Fibroblast of the aortic adventitia (primary cell): ENCODE results near the gene CEP89. TPM values are rescaled to one million over a fixed set of nuclear protein-coding genes. Genes with fewer than 3 reads are reported as not detected.

Experiments used
- DNase-seq: peaks from one replicate; pipeline ENCODE4 v3.0.0-alpha.2; 2010; ENCODE audit warnings: low read depth
- H3K4me3 ChIP-seq: 2 replicates; pipeline ENCODE4 v1.5.1; 2011; ENCODE audit warnings: low read depth, mild to moderate bottlenecking, control low read depth, low read length, moderate library complexity
- total RNA-seq: library from RNA; depleted of rRNA; stranded (reverse); fragments of >200 nt; gene quantifications from 2 replicates; pipeline ENCODE4 v1.2.3, GENCODE V29; 2012; ENCODE audit warnings: low replicate concordance
- TF ChIP-seq, protein P1 (sequence below): IDR thresholded peaks from 2 replicates; pipeline ENCODE4 v1.5.1; 2011; ENCODE audit warnings: mild to moderate bottlenecking, low read length, control low read depth, inconsistent platforms; ENCODE audit not compliant: insufficient read depth

Gene CEP89
- total RNA-seq, 1 donor: 26.3 TPM

DNA sequence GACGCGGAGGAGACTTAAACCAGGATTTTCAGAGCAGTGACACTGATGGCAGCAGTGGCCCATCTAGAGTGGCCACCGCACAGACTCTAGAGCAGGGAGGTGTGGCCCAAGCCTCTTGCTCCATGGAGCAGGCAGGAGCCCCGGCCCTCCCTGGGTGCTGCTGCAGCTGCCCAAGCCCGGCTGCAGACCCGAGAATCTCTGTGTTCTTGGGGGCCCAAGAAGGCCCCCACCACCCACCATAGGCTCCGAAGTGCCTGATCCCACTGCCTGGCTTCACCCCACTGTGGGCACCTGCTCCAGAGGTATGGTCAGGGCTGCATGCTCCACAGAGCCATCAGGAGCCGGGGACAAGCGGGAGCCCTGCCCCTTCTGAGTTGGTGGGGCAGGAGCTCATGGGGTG is 36.1 kb downstream of the CEP89 start:
- no peak overlapping the region for H3K4me3 ChIP-seq
- TF ChIP-seq, protein P1, sequence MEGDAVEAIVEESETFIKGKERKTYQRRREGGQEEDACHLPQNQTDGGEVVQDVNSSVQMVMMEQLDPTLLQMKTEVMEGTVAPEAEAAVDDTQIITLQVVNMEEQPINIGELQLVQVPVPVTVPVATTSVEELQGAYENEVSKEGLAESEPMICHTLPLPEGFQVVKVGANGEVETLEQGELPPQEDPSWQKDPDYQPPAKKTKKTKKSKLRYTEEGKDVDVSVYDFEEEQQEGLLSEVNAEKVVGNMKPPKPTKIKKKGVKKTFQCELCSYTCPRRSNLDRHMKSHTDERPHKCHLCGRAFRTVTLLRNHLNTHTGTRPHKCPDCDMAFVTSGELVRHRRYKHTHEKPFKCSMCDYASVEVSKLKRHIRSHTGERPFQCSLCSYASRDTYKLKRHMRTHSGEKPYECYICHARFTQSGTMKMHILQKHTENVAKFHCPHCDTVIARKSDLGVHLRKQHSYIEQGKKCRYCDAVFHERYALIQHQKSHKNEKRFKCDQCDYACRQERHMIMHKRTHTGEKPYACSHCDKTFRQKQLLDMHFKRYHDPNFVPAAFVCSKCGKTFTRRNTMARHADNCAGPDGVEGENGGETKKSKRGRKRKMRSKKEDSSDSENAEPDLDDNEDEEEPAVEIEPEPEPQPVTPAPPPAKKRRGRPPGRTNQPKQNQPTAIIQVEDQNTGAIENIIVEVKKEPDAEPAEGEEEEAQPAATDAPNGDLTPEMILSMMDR: no peak
- no peak for DNase-seq

DNA sequence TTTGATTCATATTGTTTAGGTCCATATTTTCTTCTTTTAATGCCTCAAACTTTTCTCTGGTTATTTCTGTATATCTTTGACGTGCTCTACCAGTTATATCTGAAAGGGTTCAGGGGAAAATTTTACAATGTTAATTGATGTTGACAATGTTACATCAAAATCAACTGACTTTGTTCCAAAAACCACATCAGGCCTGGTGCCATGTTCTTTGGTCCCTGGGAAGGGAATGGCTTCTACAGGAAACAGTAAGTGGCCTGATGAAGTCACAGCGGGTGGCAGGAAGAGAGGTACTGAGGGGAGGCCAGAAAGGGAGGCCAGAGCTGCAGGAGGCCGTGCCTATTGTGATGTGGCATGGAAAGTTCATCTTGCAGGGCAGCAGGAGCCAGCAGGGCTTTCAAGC is 38.2 kb downstream of the CEP89 start:
- TF ChIP-seq, protein P1: no peak

DNA sequence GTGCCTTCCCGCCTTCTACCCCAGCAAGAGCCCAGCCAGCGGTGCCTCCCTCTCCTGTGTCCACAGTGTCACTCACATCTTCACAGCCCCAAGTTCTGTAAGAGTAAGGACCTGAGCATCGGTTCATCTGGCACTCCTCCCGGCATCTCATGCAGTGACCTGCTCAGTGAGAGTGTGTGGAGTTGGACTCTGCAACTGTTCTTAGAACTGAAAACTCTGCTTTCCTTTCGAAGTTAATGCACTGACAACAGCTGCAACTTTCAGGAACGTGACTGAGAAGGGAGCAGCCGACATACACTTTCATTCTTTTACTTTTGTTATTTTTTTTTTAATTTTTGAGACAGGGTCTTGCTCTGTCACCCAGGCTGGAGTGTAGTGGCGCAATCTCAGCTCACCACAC is 41.2 kb downstream of the CEP89 start:
- DNase-seq: no peak
- TF ChIP-seq, protein P1: no peak
- no peak overlapping the region for H3K4me3 ChIP-seq

More for the DNA sequence above, 38.2 kb downstream of the CEP89 start:
- no peak for DNase-seq
- no peak overlapping the region for H3K4me3 ChIP-seq

DNA sequence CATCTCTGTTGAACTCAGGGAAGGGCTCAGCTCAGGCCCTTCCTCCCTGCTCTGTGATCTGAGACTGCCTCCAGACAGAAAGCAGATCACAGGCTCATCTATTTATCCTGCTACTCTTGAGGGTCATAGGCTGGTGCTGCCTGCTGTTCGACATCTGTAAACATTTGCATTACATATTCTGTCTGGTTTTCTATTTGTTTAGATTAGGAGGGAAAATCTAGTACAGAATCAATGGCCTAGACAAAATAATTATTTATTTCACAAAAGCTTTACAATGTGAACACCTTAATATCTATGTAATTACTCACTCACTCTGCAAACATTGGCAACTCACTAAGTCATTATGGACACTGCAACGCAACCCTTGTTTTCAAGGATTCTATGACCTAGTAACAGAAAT is 43.0 kb downstream of the CEP89 start:
- DNase-seq: no peak
- no peak overlapping the region for H3K4me3 ChIP-seq
- TF ChIP-seq, protein P1: no peak

DNA sequence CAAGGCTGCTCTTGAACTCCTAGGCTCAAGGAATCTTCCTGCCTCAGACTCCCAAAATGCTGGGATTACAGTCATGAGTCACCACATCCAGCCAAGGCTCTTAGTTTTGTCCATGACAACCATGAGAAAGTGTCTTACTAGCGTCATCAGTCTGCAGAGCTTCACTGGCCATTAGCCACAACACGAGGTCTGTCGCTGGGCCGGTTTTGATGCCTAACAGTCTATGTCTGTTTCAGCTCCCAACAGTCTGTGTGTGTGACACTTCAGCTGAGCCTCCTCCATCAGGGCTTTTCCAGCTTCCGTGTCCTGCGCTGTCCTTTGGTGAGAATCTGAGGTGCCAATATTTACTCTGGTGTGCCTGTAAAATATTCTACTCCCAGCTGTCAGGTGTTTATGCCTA is 47.6 kb downstream of the CEP89 start:
- H3K4me3 ChIP-seq: no peak overlapping the region
- TF ChIP-seq, protein P1: no peak
- DNase-seq: peak; percentile 1

DNA sequence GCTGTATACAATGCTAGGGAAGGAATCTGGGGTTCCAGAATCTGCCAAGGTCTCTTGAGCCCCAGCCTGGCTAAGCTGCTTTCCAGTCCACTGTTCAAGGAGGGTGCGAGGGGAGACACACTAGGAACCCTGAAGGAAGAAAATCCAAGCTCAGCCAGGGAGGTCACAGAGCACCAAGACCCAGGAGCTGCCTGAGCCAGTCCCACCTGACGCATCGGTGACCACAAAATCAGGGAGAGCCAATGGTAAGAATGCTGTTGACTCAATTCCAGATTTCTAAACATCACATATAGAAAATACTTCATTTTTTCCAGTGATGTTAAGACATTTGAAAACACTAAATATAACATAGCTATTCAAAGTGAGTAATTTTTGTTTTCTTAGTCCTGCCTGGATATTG is 50.1 kb downstream of the CEP89 start:
- H3K4me3 ChIP-seq: no peak overlapping the region
- TF ChIP-seq, protein P1: no peak
- no peak for DNase-seq

DNA sequence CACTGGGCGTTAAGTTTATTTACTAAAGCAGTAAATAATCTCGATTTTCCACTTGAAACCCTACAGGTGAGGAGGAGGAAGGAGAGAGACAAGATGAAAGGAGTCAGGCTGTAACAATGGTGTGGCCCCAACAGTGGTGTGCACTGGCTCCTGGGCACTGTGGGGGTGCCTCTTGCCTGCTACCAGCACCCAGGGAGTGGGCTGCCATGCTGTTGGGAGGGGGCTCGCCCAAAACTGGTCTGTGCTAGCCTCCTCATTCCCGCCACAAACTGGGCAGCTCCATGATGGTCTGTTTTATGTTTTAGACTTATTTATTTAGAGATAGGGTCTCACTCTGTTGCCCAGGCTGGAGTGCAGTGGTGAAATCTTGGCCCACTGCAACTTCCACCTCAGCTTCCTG is 52.4 kb downstream of the CEP89 start:
- TF ChIP-seq, protein P1: no peak
- no peak overlapping the region for H3K4me3 ChIP-seq
- no peak for DNase-seq
